GM12878 (cell line): ENCODE measurements around the gene TMEM237.

ENCODE experiments used
- BCL11A ChIP-seq: IDR thresholded peaks from 2 replicates; pipeline ENCODE4 v1.6.1; 2011; ENCODE audit warnings: low read depth, low read length
- FOS ChIP-seq: IDR thresholded peaks from 3 replicates; pipeline ENCODE4 v1.6.1; 2011; ENCODE audit warnings: borderline replicate concordance; ENCODE audit not compliant: insufficient read length; ENCODE audit errors: extremely low read depth
- YY1 ChIP-seq: IDR thresholded peaks from 2 replicates; pipeline ENCODE4 v1.6.1; 2011; ENCODE audit warnings: low read depth, mild to moderate bottlenecking, low read length

DNA sequence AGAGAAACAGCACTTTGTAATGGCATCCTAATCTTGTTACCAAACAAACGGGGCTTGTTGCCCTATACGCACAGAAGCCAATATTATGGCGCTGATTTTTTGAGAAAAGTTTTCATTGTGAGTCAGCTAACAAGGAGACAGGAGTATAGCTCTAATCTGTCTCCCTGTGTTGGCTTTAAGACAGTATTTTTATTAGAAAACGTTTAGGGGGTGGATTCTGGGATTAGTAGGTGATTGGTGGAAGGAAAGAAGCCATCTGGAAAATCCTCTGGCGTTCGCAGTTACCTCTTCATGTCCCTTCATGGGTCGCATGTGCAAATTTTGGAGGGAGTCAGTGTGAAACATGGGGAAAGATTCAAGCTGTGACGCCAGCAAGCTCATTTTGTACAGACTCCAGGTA is 698 bp upstream of the TMEM237 start:
- TF ChIP-seq YY1 (no peak), BCL11A (no peak), FOS (no peak)
